Measurements from ENCODE around the gene CFAP73.
"Not testable (repeated sequence)": the region's sequence is repeated elsewhere in the genome, so short reads cannot be mapped to it uniquely, and the experiment has no call there.

The CFAP73 gene

DNA sequence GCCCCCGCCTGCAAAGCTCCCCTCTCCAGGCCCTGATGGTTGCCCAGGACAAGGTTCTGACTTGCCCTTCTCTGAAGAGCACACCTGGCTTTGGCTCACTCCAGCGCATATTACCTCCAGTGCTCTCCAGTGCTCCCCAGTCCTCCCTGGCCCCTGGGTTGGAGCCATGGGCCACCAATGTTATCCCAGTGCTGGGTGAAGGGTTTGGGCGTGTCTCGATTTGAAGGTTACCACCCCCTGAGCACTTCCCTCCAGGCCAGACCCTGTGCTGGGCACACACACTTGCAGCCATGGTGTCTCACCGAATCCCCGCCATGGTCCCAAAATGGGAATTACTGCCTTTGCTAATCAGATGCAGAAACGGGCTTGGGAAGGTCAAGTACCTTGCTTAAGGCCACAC is 47.1 kb downstream of the CFAP73 start:
- no peak for DNase-seq

DNA sequence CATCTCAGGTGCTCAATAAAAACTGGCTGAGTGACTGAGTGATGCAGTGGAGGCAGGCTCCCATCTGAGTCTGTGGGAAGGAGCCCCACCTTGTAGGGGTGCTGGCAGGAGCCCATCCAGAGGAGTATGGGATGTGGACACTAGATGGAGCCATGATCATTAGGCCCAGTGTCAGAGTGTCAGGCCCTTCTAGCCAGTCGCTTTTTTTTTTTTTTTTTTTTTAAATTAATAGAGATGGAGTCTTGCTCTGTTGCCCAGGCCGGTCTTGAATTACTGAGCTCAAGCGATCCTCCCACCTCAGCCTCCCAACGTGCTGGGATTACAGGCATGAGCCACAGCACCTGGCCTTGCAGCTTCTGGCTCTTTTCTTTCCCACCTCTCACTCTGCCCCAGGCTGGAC is 47.5 kb downstream of the CFAP73 start:
- DNase-seq, result peak; percentile 77

GRCh38 chr12:113197518-113198077 is 48.1 kb downstream of the CFAP73 start:
- DNase-seq, result no peak

GRCh38 chr12:113198296-113198695 is 48.8 kb downstream of the CFAP73 start:
- no peak for DNase-seq

- DNase-seq, result no peak
These were observed 50.7 kb downstream of the CFAP73 start for GRCh38 chr12:113200021-113200797.

DNA sequence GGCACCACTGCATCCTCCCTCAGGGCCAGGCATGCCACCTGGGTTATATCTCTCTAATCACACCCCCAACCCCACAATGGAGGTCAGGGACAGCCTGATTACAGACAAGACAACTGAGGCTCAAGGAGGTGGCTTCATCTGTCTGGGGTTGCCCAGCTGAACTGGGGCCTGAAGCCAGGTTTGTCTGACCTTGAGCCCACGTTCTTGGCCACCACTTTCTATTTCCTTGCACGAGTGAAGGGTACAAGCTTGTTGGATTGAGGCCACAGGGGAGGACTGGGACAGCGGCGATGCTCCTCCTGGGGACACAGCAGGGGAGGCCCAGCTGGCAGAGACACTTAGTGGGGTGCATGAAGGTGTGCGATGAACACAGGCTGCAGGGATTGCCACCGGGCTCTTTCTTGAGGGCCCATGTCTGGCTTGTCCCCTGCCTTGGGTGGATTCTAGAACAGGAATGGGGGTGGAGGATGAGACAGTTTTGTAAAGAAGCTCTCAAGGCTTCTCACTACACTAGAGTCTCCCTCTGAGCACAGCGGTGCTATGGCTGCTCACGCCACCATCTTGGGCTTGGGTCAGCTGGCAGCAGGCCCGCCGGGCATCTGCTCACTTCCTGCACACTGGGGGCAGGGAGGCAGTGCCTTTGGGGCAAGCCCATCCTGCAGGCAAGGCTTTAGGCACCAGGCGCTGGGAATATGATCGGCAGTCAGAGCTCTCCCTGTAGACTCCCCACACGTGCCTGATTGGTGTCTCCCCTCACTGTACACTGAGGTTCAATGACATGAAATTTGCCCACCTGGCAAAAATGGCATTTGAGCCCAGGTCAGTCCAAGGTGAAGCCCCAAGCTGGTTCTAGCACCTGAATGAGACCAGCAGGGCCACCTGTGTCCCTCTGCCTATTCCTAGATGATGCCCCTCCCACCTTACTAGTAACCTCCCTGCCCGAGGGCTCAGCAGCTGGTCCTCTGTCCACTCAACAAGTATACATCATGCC is 52.0 kb downstream of the CFAP73 start:
- DNase-seq, result no peak

DNA sequence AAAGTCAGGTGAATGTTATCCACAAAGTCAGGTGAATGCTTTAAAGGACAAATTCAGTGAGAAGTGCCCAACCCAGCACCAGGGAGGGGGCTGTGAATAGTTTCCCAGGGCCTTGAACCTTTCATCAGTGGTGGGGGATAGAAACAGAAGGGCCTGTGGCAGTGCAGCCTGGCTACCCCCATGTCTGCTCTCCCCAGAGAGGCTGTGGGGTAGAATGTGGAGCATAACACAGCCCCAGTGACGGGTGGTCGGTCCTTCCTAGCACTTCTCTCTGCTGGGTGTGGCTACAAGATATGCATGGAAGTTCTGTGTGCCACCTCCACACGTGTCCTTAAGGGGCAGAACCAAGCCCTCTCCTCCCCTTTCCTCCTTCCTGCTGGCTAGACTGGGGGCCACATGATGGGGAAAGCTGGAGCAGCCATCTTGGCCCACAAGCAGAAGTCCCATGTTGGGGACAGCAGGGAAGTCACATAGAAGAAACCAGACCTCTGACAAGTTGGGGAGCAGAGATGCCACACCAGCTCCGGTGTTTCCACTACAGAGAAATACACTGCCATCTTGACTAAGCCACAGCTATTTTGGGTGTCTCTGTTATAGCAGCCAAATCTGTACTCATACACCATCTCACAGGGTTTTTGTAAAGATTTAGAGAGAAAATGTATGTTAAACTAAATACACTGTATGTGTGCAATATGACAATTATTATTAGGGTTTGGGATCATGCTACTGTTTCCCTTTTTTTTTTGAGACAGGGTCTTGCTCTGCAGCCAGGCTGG is 53.0 kb downstream of the CFAP73 start:
- no peak for DNase-seq

DNA sequence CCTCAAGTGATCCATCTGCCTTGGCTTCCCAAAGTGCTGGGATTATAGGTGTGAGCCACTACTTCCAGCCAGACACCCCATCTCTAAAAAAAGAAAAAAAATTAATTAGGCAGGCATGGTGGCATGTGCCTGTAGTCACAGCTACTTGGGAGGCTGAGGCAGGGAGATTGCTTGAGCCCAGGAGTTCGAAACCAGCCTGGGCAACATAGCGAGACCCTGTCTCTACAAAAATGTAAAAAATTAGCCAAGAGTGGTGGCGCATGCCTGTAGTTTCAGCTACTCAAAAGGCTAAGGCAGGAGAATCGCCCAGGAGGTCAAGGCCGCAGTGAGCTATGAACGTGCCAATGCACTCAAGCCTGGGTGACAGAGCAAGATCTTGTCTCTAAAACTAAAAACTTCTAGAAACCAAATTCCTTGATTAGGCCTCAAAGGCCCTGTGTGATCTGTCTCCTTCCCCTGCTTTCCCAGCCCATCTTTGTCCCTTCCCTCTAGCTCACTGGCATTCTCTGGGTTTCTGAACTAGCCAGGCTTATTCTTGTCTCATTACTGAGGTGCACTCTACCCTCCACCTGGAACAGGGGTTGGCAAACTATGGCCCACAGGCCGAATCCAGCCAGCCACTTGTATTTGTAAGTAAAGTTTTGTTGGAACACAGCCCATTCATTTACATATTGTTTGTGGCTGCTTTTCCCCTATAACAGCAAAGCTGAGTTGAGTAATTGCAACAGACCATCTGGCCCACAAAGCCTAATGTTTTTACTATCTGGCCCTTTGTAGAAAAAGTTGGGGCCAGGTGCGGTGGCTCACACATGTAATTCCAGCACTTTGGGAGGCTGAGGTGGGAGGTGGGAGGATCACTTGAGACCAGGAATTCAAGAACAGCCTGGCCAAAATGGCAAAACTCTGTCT is 54.6 kb downstream of the CFAP73 start:
- DNase-seq, result peak; percentile 56

DNA sequence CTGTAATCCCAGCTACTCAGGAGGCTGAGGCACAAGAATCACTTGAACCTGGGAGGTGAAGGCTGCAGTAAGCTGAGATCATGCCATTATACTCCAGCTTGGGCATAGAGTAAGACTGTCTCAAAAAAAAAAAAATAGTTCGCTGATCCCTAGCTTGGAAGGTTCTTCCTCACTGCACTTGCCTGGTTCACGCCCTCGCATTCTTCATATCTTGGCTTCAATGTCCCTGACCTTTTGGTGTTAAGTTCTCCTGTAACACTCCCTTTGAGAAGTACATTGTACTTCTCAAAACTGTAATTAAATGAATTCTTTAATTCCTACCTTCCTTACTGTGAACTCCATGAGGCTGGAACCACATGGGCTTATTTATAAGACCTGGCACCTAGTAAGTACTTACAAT is 55.3 kb downstream of the CFAP73 start:
- no peak for DNase-seq

- not testable (repeated sequence) for DNase-seq
These were observed 57.3 kb downstream of the CFAP73 start for GRCh38 chr12:113206802-113207201.

DNA sequence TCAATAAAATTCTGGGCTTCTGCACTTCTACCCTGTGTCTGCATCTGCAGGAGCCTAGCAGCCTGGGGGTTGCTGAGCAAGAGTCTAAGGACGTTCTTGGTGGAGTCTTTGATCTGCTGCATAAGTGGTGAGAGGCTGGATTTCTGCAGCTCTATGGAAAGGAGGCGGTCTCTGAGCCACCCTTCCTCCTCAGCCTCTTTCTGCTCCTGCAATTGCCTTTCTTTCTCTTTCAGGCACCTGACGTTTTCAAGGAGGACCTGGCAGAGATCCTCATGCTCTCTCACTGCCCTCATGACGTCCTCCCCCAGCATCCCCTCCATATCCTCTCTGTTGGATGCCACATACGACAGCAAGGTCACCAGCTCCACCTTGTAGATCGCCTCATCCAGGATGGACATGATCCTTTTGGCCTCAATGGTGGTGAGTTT is 58.1 kb downstream of the CFAP73 start:
- no peak for DNase-seq

DNA sequence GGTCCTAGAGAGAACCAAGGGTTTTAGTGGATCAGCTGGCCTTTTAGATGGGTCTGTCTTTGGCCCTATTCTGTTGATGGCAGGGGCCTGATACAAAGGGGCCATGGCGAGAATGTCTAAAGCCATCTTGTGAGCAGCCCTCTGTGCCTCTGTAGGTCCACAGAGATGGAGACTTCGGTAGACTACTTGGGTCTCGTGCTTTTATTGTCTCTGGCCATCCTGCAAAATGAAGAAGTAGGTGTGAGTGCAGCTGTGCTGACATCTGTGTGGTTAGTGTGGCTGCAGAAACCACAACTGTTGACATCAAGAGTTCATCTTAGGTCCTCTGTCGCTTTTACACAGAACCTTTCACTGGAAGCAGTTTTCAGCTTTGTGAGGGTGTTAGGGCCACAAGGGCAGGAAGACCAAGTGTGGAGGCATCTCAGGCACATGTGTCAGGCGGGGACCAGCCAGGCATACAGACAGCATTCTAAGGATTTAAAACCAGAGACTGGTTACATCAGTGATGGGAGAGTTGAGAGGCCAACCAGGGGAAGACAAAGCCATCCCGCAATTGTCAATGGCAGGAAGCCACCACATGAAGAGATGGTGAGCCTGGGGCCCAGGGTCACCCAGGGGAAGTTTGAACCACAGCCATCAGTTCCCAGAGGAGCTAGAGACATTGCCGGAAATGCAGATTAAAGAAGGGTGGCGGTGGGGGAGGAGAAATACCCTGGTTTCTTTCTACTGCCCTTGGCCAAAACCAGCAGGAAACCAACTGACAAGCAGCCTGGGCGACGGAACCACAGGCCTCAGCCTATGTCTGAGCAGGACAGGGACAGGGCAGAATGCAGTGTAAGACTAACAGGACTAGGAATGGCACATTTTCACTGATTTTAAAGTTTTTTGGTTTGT is 58.8 kb downstream of the CFAP73 start:
- DNase-seq, result no peak
